Stimulated activated naive CD4-positive, alpha-beta T cell treated with Interleukin-2 at 50 U/mL for 16 hours (primary cell): ENCODE measurements around the gene ZNF597.

ENCODE experiments used
- DNase-seq: peaks from one replicate; lab custom pipeline; 2025; lab: John Stamatoyannopoulos, UW

Gene ZNF597

GRCh38 chr16:3454631-3455147 lies 11.4 kb upstream of the ZNF597 start:
- no peak for DNase-seq

GRCh38 chr16:3454093-3454492 lies 10.8 kb upstream of the ZNF597 start:
- no peak for DNase-seq

- peak; percentile 25 for DNase-seq
Measured at GRCh38 chr16:3444032-3444388, 706 bp upstream of the ZNF597 start.

GRCh38 chr16:3439637-3440036 lies 3.7 kb downstream of the ZNF597 start:
- no peak for DNase-seq

DNA sequence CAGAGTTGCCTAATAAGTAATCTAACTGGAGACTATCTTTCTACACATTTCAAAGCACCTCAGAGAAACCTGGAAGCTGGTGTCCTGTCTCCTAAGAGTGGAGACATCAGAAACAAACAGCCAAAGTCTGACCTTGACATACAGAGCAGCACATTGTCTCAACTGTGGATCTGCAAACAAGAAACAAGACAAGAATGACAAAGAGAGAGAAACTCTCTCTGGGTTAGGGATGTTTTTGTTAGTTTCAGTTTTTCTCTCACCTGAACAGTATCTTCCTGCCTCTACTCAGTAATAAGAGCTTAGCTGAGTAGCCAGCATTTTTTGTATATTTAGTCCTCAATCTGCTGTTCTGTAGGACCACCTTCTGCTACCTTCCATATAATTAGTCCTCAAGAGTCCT lies 8.9 kb downstream of the ZNF597 start:
- no peak for DNase-seq

GRCh38 chr16:3431779-3432219 lies 11.5 kb downstream of the ZNF597 start:
- peak; percentile 34 for DNase-seq

DNA sequence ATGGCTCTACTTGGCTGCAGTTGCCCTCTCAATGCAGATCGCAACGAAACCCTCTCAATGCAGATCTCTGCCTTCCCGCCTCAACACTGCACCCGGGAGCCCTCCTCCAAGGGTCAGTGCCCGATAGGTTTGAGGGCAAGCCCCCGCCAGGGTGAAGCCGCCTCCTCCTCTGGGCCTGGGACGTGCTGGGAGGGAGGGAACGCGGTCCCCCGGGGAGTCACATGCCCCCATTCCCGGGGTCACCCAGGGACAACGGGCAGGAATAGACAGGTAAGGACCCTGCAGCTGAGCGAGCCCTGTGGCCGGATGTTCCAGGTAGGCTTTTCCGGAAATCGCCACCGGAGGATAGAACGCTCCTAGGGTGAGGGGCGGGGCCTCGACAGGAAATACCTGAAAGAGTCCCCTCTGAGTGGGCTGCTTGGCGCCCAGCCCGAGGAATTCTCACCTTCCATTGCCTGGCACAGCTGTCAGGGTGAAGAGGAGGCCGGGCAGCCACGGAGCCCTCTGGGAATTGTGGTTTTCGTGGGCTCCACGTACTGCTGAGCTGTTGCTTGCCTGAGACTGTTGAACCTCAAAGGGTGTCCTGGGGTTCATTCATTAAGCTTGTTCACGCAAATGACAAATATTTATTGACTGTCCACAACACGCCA lies 29.4 kb downstream of the ZNF597 start:
- no peak for DNase-seq

DNA sequence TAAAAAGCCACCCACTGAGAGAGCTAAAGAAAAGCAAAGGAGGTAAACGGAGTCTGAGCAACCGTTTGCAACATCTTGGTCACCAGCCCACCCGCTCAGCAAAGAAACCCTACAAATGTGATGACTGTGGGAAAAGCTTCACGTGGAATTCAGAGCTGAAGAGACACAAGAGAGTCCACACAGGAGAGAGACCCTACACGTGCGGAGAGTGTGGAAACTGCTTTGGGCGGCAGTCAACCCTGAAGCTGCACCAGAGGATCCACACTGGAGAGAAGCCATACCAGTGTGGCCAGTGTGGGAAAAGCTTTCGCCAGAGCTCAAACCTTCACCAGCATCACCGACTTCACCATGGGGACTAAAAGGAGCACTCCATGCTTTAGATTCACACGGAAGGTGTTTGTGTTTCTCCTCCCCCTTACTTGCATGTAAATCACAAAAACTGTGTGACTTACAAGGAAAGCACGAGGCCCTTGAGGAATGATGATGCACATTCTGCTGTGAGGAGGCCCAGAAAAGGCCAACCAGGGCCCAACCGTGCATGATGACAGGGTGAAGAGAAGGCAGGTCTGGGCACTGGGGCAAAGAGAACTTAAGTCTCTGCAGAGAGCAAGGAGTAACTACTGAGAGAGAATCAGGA lies 34.6 kb downstream of the ZNF597 start:
- DNase-seq: no peak

- no peak for DNase-seq
Measured at GRCh38 chr16:3401719-3402397, 41.4 kb downstream of the ZNF597 start.

DNA sequence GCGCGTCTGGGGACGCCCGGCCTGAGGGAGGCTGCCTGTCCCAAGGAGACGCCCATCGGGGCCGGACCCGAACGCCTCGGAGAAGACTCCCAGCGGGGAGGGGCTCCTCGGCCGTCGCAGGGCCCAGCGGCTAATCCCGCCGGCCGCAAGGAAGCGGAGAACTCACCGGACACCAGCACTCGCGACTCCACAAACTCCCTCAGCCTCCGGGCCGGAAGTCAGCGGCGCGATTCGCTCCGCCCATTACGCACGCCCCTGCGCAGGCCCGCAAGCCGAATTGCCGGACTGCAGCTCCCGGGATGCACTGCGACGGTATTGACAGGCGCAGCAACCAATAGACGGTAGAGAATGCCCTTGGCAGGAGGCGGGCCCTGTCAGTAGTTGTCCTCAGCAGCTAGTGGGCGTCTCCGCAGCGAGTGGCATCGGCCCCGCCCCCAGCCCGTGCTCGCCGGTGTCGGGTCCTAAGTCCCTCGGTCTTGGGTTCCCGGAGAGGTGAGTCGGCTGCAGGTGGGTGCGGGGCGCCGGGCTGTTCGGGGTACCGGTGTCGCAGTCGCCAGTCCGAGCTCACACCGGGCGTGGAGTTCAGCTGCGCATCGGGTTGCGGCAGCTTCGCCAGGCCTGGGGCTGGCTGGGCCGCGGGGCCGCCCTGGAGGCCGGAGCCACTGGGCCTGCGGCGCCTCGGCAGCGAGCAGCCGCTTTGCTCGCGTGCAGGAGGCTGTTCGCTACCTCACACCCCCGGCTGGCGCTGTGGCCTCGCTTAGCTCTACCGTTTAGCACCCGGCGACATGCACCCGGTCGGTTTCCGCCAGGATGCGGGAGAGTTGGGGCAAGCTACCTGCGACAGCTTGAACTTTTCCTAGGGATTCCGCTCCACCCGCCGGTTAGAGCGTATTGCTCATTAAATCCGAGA lies 42.3 kb downstream of the ZNF597 start, which contains the start of the genes ZNF174 and ZSCAN32:
Gene ZNF174, plus strand, starts transcription at position 437 of the 910 bp plus-strand sequence. CDS start 790 bp downstream, outside the sequence.
Gene ZSCAN32, minus strand, starts transcription at position 226 of the 910 bp plus-strand sequence. CDS start 3,447 bp downstream, outside the sequence.
- DNase-seq: peak; percentile 99

DNA sequence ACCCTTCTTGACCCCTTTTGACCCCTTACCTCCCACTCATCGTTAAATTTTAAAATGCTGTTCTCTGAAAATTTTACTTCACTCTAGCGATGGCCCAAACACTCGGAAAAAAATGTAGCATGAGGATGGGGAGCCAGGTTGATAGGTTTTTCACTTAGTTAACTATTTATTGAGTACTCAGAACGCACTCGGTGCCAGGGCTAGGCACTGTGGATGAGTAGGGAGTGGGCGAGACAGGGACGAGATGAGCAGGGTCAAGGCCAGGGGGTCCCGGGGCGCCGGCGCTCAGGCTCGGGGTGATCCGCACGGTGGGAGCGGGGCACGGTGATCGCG lies 42.9 kb downstream of the ZNF597 start:
- DNase-seq: no peak

- no peak for DNase-seq
Measured at GRCh38 chr16:3389663-3390338, 53.5 kb downstream of the ZNF597 start.

GRCh38 chr16:3388325-3388724 lies 55.0 kb downstream of the ZNF597 start:
- no peak for DNase-seq

DNA sequence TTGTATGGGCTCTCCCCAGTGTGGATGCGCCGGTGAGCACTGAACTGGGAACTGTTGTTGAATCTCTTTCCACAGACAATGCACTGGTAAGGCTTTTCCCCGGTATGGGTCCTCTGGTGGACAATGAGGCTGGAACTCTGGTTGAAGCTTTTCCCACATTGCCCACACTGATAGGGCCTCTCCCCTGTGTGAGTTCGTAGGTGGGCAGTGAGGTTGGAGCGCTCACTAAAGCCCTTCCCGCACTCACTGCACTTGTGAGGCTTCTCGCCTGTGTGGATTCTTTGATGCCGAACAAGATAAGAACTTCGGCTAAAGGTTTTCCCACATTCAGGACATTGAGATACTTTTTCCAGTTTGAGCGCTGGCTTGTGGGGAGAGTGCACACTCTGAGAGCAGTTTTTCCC lies 60.3 kb downstream of the ZNF597 start:
- DNase-seq: no peak
